HepG2 (cell line): ENCODE data around the gene ASXL1. TPM values are rescaled to one million over a fixed set of nuclear protein-coding genes. Genes with fewer than 3 reads are reported as not detected.

Experiments used
- ATF7 ChIP-seq, 2 experiments: fragments of 450-650 bp in 1 of 2; sonication (generic) in 1 of 2; formaldehyde crosslinking in 1 of 2; IDR thresholded peaks; 2 replicates each; pipeline versions ENCODE4 v1.4.0 to v1.6.1; 2016 to 2020; ENCODE audit warnings: antibody characterized with exemption in 1 of 2, mild to moderate bottlenecking in 1 of 2, missing genetic modification reagents in 1 of 2
- HNF4A ChIP-seq: sonication (generic); formaldehyde crosslinking; IDR thresholded peaks from 2 replicates; pipeline ENCODE4 v1.4.0; 2020; ENCODE audit warnings: missing genetic modification reagents
- KAT8 ChIP-seq: IDR thresholded peaks from 2 replicates; pipeline ENCODE4 v1.6.1; 2016; ENCODE audit warnings: missing genetic modification reagents, missing compliant biosample characterization
- MEIS2 ChIP-seq: sonication (generic); formaldehyde crosslinking; IDR thresholded peaks from 2 replicates; pipeline ENCODE4 v1.9.0; 2021; ENCODE audit warnings: mild to moderate bottlenecking, missing genetic modification reagents
- NFKBIZ ChIP-seq: IDR thresholded peaks from 2 replicates; pipeline ENCODE4 v1.6.1; 2018; ENCODE audit warnings: missing genetic modification reagents, missing compliant biosample characterization
- POGZ ChIP-seq: sonication (generic); formaldehyde crosslinking; IDR thresholded peaks from 2 replicates; pipeline ENCODE4 v1.4.0; 2020; ENCODE audit warnings: mild to moderate bottlenecking, missing genetic modification reagents
- RNF2 ChIP-seq: fragments of 450-650 bp; conservative IDR thresholded peaks from 2 replicates; pipeline ENCODE4 v1.6.1; 2016; ENCODE audit warnings: low read depth
- SIN3B ChIP-seq: fragments of 150-350 bp; IDR thresholded peaks from 2 replicates; pipeline ENCODE4 v1.6.1; 2014; ENCODE audit warnings: low read length
- ZFP36L2 ChIP-seq: sonication (generic); formaldehyde crosslinking; IDR thresholded peaks from 2 replicates; pipeline ENCODE4 v1.4.0; 2020; ENCODE audit warnings: missing genetic modification reagents
- ZKSCAN8 ChIP-seq: IDR thresholded peaks from 2 replicates; pipeline ENCODE4 v1.6.1; 2016; ENCODE audit warnings: borderline replicate concordance, missing genetic modification reagents, missing compliant biosample characterization
- ZMYM2 ChIP-seq: sonication (generic); formaldehyde crosslinking; IDR thresholded peaks from 2 replicates; pipeline ENCODE4 v1.8.0; 2022; ENCODE audit warnings: mild to moderate bottlenecking, missing genetic modification reagents
- ZMYM3 ChIP-seq: sonication (generic); formaldehyde crosslinking; IDR thresholded peaks from 2 replicates; pipeline ENCODE4 v1.5.1; 2020; ENCODE audit warnings: mild to moderate bottlenecking, missing genetic modification reagents
- ZNF34 ChIP-seq: sonication (generic); formaldehyde crosslinking; IDR thresholded peaks from 2 replicates; pipeline ENCODE4 v1.4.0; 2020; ENCODE audit warnings: mild to moderate bottlenecking, missing genetic modification reagents, borderline replicate concordance
- ZNF547 ChIP-seq: sonication (generic); formaldehyde crosslinking; IDR thresholded peaks from 2 replicates; pipeline ENCODE4 v1.5.1; 2020; ENCODE audit warnings: mild to moderate bottlenecking, missing genetic modification reagents
- ZNF607 ChIP-seq: sonication (generic); formaldehyde crosslinking; IDR thresholded peaks from 2 replicates; pipeline ENCODE4 v1.5.1; 2020; ENCODE audit warnings: missing genetic modification reagents, mild to moderate bottlenecking, borderline replicate concordance
- ZZZ3 ChIP-seq: sonication (generic); formaldehyde crosslinking; IDR thresholded peaks from 2 replicates; pipeline ENCODE4 v1.4.0; 2020; ENCODE audit warnings: missing genetic modification reagents, mild to moderate bottlenecking, borderline replicate concordance
- polyA plus RNA-seq, 8 experiments: library from polyadenylated mRNA; depleted of rRNA in 3 of 8; stranded (reverse) in 7 of 8; unstranded in 1 of 8; fragments of >200 nt; fragmentation: Illumina TruSeq in 4 of 8; extraction: Trizol in 4 of 8; gene quantifications; 2 replicates each; pipeline versions ENCODE4 v1.2.1 to v1.2.3, GENCODE V29; 2011 to 2016; ENCODE audit warnings: low read depth in 4 of 8, missing spikeins in 1 of 8, mixed read lengths in 1 of 8; ENCODE audit not compliant: insufficient read depth in 1 of 8
- total RNA-seq, 5 experiments: library from RNA; depleted of rRNA; stranded (reverse); fragments of >200 nt; fragmentation: Illumina TruSeq; extraction: Trizol; gene quantifications; 2 replicates each; pipeline ENCODE4 v1.2.3, GENCODE V29; 2016; ENCODE audit warnings: low read depth in 1 of 5
- TF ChIP-seq, protein P1 (sequence below): sonication (generic); formaldehyde crosslinking; IDR thresholded peaks from 2 replicates; pipeline ENCODE4 v1.4.0; 2020; ENCODE audit warnings: missing genetic modification reagents
- TF ChIP-seq, protein P2 (sequence below): sonication (generic); formaldehyde crosslinking; IDR thresholded peaks from 2 replicates; pipeline ENCODE4 v1.5.0; 2020; ENCODE audit warnings: missing genetic modification reagents, mild to moderate bottlenecking, borderline replicate concordance
- TF ChIP-seq, protein P3 (sequence below): sonication (generic); formaldehyde crosslinking; IDR thresholded peaks from 2 replicates; pipeline ENCODE4 v1.9.0; 2021; ENCODE audit warnings: missing genetic modification reagents, borderline replicate concordance
- TF ChIP-seq, protein P4 (sequence below): sonication (generic); formaldehyde crosslinking; IDR thresholded peaks from 2 replicates; pipeline ENCODE4 v1.8.1; 2023; ENCODE audit warnings: mild to moderate bottlenecking, missing genetic modification reagents, borderline replicate concordance
- TF ChIP-seq, protein P5 (sequence below): sonication (generic); formaldehyde crosslinking; IDR thresholded peaks from 2 replicates; pipeline ENCODE4 v1.4.0; 2020; ENCODE audit warnings: missing genetic modification reagents; ENCODE audit errors: not compliant biosample characterization
- TF ChIP-seq, protein P6 (sequence below): sonication (generic); formaldehyde crosslinking; IDR thresholded peaks from 2 replicates; pipeline ENCODE4 v1.5.0; 2020; ENCODE audit warnings: missing genetic modification reagents

Gene ASXL1
- total and polyA plus RNA-seq, 2 of the 13 experiments (the other 11 are each of a cell fraction or from before 2014, with no cell fraction given) = 62.1 to 74.8 TPM

DNA sequence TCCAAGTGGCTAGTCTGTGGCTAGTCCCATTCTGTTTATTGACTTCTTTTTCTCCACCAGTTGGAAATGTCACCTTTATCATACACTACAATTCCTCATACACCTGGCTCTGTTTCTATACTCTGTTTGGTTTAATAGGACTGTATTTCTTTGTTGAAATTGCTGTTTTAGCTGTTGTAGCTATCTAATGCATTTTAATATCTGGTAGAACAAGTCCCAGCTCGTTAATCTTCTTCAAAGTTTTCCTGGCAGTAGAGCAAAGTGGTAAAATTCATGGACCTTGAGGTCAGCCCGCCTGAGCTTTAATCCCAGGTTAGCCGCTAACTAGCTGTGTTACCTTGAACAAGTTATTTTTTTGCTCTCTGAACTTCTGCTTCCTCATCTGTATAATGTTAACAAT is 9.9 kb upstream of the ASXL1 start (continued):
- TF ChIP-seq, protein P1, sequence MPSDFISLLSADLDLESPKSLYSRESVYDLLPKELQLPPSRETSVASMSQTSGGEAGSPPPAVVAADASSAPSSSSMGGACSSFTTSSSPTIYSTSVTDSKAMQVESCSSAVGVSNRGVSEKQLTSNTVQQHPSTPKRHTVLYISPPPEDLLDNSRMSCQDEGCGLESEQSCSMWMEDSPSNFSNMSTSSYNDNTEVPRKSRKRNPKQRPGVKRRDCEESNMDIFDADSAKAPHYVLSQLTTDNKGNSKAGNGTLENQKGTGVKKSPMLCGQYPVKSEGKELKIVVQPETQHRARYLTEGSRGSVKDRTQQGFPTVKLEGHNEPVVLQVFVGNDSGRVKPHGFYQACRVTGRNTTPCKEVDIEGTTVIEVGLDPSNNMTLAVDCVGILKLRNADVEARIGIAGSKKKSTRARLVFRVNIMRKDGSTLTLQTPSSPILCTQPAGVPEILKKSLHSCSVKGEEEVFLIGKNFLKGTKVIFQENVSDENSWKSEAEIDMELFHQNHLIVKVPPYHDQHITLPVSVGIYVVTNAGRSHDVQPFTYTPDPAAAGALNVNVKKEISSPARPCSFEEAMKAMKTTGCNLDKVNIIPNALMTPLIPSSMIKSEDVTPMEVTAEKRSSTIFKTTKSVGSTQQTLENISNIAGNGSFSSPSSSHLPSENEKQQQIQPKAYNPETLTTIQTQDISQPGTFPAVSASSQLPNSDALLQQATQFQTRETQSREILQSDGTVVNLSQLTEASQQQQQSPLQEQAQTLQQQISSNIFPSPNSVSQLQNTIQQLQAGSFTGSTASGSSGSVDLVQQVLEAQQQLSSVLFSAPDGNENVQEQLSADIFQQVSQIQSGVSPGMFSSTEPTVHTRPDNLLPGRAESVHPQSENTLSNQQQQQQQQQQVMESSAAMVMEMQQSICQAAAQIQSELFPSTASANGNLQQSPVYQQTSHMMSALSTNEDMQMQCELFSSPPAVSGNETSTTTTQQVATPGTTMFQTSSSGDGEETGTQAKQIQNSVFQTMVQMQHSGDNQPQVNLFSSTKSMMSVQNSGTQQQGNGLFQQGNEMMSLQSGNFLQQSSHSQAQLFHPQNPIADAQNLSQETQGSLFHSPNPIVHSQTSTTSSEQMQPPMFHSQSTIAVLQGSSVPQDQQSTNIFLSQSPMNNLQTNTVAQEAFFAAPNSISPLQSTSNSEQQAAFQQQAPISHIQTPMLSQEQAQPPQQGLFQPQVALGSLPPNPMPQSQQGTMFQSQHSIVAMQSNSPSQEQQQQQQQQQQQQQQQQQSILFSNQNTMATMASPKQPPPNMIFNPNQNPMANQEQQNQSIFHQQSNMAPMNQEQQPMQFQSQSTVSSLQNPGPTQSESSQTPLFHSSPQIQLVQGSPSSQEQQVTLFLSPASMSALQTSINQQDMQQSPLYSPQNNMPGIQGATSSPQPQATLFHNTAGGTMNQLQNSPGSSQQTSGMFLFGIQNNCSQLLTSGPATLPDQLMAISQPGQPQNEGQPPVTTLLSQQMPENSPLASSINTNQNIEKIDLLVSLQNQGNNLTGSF (CRISPR knock-in tag) = no peak
- peak; percentile 44; the same call in 1 of the 2 replicates for TF ChIP-seq ZMYM2 (CRISPR knock-in tag)
- TF ChIP-seq, protein P2, sequence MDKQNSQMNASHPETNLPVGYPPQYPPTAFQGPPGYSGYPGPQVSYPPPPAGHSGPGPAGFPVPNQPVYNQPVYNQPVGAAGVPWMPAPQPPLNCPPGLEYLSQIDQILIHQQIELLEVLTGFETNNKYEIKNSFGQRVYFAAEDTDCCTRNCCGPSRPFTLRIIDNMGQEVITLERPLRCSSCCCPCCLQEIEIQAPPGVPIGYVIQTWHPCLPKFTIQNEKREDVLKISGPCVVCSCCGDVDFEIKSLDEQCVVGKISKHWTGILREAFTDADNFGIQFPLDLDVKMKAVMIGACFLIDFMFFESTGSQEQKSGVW = no peak
- TF ChIP-seq SIN3B = no peak
- peak; percentile 71 for TF ChIP-seq HNF4A (CRISPR knock-in tag)
- no peak for TF ChIP-seq ATF7 (IDR thresholded peaks at IDR 0.05)
- TF ChIP-seq ATF7 (CRISPR knock-in tag; IDR thresholded peaks at IDR 0.05) = no peak
- TF ChIP-seq ZFP36L2 (CRISPR knock-in tag) = no peak
- no peak for TF ChIP-seq ZKSCAN8 (CRISPR knock-in tag)
- TF ChIP-seq ZZZ3 (CRISPR knock-in tag) = no peak
- TF ChIP-seq KAT8 (CRISPR knock-in tag) = 0 out of 2 replicates have a peak, but pooled peaks have one; percentile 19
- TF ChIP-seq, protein P3, sequence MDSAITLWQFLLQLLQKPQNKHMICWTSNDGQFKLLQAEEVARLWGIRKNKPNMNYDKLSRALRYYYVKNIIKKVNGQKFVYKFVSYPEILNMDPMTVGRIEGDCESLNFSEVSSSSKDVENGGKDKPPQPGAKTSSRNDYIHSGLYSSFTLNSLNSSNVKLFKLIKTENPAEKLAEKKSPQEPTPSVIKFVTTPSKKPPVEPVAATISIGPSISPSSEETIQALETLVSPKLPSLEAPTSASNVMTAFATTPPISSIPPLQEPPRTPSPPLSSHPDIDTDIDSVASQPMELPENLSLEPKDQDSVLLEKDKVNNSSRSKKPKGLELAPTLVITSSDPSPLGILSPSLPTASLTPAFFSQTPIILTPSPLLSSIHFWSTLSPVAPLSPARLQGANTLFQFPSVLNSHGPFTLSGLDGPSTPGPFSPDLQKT = no peak
- TF ChIP-seq RNF2 = no peak
- TF ChIP-seq ZNF547 (CRISPR knock-in tag) = no peak
- no peak for TF ChIP-seq NFKBIZ
- TF ChIP-seq, protein P4, sequence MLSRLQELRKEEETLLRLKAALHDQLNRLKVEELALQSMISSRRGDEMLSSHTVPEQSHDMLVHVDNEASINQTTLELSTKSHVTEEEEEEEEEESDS (CRISPR knock-in tag) = no peak
- no peak for TF ChIP-seq MEIS2
- TF ChIP-seq, protein P5, sequence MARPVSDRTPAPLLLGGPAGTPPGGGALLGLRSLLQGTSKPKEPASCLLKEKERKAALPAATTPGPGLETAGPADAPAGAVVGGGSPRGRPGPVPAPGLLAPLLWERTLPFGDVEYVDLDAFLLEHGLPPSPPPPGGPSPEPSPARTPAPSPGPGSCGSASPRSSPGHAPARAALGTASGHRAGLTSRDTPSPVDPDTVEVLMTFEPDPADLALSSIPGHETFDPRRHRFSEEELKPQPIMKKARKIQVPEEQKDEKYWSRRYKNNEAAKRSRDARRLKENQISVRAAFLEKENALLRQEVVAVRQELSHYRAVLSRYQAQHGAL (CRISPR knock-in tag) = no peak
- peak; percentile 49; the same call in 1 of the 2 replicates for TF ChIP-seq ZMYM3 (CRISPR knock-in tag)
- no peak for TF ChIP-seq ZNF34 (CRISPR knock-in tag)
- TF ChIP-seq, protein P6, sequence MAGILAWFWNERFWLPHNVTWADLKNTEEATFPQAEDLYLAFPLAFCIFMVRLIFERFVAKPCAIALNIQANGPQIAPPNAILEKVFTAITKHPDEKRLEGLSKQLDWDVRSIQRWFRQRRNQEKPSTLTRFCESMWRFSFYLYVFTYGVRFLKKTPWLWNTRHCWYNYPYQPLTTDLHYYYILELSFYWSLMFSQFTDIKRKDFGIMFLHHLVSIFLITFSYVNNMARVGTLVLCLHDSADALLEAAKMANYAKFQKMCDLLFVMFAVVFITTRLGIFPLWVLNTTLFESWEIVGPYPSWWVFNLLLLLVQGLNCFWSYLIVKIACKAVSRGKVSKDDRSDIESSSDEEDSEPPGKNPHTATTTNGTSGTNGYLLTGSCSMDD (CRISPR knock-in tag) = no peak
- TF ChIP-seq POGZ (CRISPR knock-in tag) = 0 out of 2 replicates have a peak, but pooled peaks have one; percentile 9
- peak; percentile 55; the same call in 1 of the 2 replicates for TF ChIP-seq ZNF607 (CRISPR knock-in tag)
